Hepatocyte (in vitro differentiated cells): ENCODE measurements around the gene SNRNP70. TPM values are rescaled to one million over a fixed set of nuclear protein-coding genes. Genes with fewer than 3 reads are reported as not detected.

Experiments used
- DNase-seq: peaks from one replicate; pipeline ENCODE4 v3.0.0-alpha.2; 2016; ENCODE audit warnings: low spot score
- H2AFZ ChIP-seq: fragments of 200-600 bp; sonication (generic); 2 replicates; pipeline ENCODE4 v1.6.0; 2016; ENCODE audit warnings: antibody characterized with exemption, mild to moderate bottlenecking
- H3K27ac ChIP-seq: fragments of 200-600 bp; sonication (generic); 2 replicates; pipeline ENCODE4 v1.5.1; 2016; ENCODE audit warnings: mild to moderate bottlenecking
- H3K27me3 ChIP-seq: fragments of 200-600 bp; sonication (generic); 2 replicates; pipeline ENCODE4 v1.6.1; 2016
- H3K36me3 ChIP-seq: fragments of 200-600 bp; sonication (generic); replicated peaks from 2 replicates; pipeline ENCODE4 v1.5.1; 2016; ENCODE audit warnings: low read depth; ENCODE audit not compliant: insufficient read depth
- H3K4me1 ChIP-seq: fragments of 200-600 bp; sonication (generic); 2 replicates; pipeline ENCODE4 v1.5.1; 2016; ENCODE audit warnings: mild to moderate bottlenecking, moderate library complexity; ENCODE audit not compliant: insufficient read depth
- H3K4me2 ChIP-seq: fragments of 200-600 bp; sonication (generic); 2 replicates; pipeline ENCODE4 v1.6.0; 2016
- H3K4me3 ChIP-seq: fragments of 200-600 bp; sonication (generic); 2 replicates; pipeline ENCODE4 v1.5.1; 2016; ENCODE audit warnings: mild to moderate bottlenecking
- H3K79me2 ChIP-seq: fragments of 200-600 bp; sonication (generic); 2 replicates; pipeline ENCODE4 v1.6.0; 2017; ENCODE audit warnings: mild to moderate bottlenecking
- H3K9me2 ChIP-seq: fragments of 200-600 bp; sonication (generic); replicated peaks from 2 replicates; pipeline ENCODE4 v1.6.0; 2017; ENCODE audit warnings: mild to moderate bottlenecking; ENCODE audit not compliant: insufficient read depth
- H3K9me3 ChIP-seq: fragments of 200-600 bp; sonication (generic); 2 replicates; pipeline ENCODE4 v1.5.1; 2016; ENCODE audit warnings: low read depth, mild to moderate bottlenecking
- H4K20me1 ChIP-seq: fragments of 200-600 bp; sonication (generic); 2 replicates; pipeline ENCODE4 v1.6.0; 2016; ENCODE audit warnings: mild to moderate bottlenecking; ENCODE audit not compliant: insufficient read depth, poor library complexity, severe bottlenecking
- EZH2 ChIP-seq: fragments of 200-600 bp; sonication (generic); IDR thresholded peaks from 2 replicates; pipeline ENCODE4 v1.6.1; 2016; ENCODE audit warnings: antibody characterized with exemption, mild to moderate bottlenecking, borderline replicate concordance
- EZH2phosphoT487 ChIP-seq: fragments of 200-600 bp; sonication (generic); IDR thresholded peaks from one replicate; pipeline ENCODE4 v1.6.1; 2018; ENCODE audit warnings: antibody characterized with exemption, mild to moderate bottlenecking, low read depth, moderate library complexity; ENCODE audit not compliant: unreplicated experiment, severe bottlenecking
- WGBS: methylation state at CpG from one replicate; pipeline ENCODE4 v1.1.6; 2016; ENCODE audit warnings: low lambda C conversion rate; ENCODE audit errors: missing lambda C conversion rate; 5-methylcytosine and 5-hydroxymethylcytosine counted together
- polyA plus RNA-seq: library from polyadenylated mRNA; unstranded; fragments of >200 nt; fragmentation: Nextera tagmentation; extraction: Ambion mirVana; gene quantifications from 2 replicates; pipeline ENCODE4 v1.2.1, GENCODE V29; 2016
- total RNA-seq: library from RNA; depleted of rRNA; stranded (reverse); fragments of >200 nt; gene quantifications from 2 replicates; pipeline ENCODE4 v1.2.3, GENCODE V29; 2014
- TF ChIP-seq, protein P1 (sequence below): fragments of 200-600 bp; sonication (generic); IDR thresholded peaks from 2 replicates; pipeline ENCODE4 v1.5.1; 2016; ENCODE audit warnings: antibody characterized with exemption, mild to moderate bottlenecking; ENCODE audit not compliant: poor library complexity

The SNRNP70 gene
- total and polyA plus RNA-seq, 2 experiments from 2014 or later, result 190 to 248 TPM

DNA sequence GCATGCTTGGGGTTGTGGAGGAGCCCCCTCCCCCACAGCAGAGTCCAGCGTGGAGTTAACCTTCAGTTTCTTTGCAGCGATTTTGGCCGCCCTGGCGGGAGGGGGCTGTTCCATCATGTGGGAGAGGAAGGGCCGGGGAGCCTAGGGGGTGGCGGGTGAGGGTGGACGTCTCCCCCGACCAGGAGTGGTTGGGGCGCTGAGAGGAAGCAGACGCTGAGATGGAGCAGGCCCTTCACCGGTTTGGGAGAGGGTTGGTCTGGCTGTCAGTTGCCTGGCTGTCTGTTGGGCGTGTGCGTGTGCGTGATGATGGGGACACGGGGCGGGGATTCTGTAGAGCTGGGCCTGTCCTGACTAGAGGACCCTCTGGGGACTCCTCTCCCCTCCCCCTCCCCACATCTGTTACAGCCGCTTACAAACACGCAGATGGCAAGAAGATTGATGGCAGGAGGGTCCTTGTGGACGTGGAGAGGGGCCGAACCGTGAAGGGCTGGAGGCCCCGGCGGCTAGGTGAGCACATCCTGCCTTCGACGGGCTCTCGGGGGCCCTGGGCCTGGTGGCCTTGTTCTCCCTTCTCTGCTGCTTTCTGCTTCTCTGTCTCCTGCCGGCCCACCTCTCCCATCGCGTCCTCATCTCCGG, 19.1 kb downstream of the SNRNP70 start:
- DNase-seq, result no peak
- WGBS, result 83% methylated on average over 27 of the region's 30 CpGs
- Histone ChIP-seq H3K9me3 (no peaks in the 10 kb centered on the region), H3K4me1 (no peaks in the 10 kb centered on the region), H3K4me3 (no peak overlapping the region), H3K27me3 (no peaks in the 10 kb centered on the region), H3K79me2 (peaks cover 10% of the 10 kb centered on the region), H2AFZ (no peak overlapping the region), H3K4me2 (no peak overlapping the region), H4K20me1 (peaks cover 26% of the 10 kb centered on the region), H3K9me2 (no peaks in the 10 kb centered on the region), H3K27ac (no peak overlapping the region), H3K36me3 (no peaks in the 10 kb centered on the region)
- TF ChIP-seq, protein P1, sequence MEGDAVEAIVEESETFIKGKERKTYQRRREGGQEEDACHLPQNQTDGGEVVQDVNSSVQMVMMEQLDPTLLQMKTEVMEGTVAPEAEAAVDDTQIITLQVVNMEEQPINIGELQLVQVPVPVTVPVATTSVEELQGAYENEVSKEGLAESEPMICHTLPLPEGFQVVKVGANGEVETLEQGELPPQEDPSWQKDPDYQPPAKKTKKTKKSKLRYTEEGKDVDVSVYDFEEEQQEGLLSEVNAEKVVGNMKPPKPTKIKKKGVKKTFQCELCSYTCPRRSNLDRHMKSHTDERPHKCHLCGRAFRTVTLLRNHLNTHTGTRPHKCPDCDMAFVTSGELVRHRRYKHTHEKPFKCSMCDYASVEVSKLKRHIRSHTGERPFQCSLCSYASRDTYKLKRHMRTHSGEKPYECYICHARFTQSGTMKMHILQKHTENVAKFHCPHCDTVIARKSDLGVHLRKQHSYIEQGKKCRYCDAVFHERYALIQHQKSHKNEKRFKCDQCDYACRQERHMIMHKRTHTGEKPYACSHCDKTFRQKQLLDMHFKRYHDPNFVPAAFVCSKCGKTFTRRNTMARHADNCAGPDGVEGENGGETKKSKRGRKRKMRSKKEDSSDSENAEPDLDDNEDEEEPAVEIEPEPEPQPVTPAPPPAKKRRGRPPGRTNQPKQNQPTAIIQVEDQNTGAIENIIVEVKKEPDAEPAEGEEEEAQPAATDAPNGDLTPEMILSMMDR, result no peak
- no peak for TF ChIP-seq EZH2
- TF ChIP-seq EZH2phosphoT487, result no peak

DNA sequence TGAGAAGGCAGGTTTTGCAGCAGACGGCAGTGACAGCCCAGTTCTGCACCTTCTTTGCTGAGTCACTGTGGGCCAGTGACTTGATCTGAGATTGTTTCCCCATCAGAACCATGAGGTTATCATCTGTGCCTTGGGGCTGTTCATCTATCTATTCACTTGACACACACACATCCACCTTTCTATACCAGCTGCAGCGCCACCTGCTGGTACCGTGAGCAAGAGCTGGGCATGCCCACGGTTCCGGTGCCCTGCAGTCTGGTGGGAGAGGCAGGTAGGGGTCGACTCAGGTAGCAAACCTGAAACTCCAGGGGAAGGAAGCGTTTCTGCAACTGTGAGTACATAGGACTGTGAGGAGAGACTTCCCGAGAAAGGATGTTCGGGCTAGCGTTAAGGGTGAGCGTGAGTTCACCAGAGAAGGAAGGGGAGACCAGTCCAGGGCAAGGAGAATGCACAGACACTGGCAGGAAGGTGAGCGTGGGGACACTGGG, 21.4 kb downstream of the SNRNP70 start:
- Histone ChIP-seq H3K4me3 (no peak overlapping the region), H2AFZ (no peak overlapping the region)

DNA sequence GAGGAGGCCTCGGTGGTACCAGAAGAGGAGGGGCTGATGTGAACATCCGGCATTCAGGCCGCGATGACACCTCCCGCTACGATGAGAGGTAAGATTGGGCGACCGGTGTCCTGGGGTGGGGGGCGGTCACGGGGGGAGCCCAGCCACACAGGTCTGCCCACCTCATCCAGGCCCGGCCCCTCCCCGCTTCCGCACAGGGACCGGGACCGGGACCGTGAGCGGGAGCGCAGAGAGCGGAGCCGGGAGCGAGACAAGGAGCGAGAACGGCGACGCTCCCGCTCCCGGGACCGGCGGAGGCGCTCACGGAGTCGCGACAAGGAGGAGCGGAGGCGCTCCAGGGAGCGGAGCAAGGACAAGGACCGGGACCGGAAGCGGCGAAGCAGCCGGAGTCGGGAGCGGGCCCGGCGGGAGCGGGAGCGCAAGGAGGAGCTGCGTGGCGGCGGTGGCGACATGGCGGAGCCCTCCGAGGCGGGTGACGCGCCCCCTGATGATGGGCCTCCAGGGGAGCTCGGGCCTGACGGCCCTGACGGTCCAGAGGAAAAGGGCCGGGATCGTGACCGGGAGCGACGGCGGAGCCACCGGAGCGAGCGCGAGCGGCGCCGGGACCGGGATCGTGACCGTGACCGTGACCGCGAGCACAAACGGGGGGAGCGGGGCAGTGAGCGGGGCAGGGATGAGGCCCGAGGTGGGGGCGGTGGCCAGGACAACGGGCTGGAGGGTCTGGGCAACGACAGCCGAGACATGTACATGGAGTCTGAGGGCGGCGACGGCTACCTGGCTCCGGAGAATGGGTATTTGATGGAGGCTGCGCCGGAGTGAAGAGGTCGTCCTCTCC, 22.6 kb downstream of the SNRNP70 start:
- Histone ChIP-seq H3K27me3 (no peaks in the 10 kb centered on the region), H3K36me3 (no peaks in the 10 kb centered on the region), H4K20me1 (peaks cover 17% of the 10 kb centered on the region), H2AFZ (no peak overlapping the region), H3K4me2 (no peak overlapping the region), H3K9me2 (no peaks in the 10 kb centered on the region), H3K27ac (no peak overlapping the region), H3K4me3 (no peak overlapping the region), H3K79me2 (no peaks in the 10 kb centered on the region), H3K9me3 (no peaks in the 10 kb centered on the region), H3K4me1 (no peaks in the 10 kb centered on the region)
- WGBS, result 97% methylated on average over 48 of the region's 93 CpGs
- DNase-seq, result no peak
- TF ChIP-seq, protein P1, result no peak
- TF ChIP-seq EZH2 (no peak), EZH2phosphoT487 (no peak)

More for the DNA sequence above, 21.4 kb downstream of the SNRNP70 start:
- TF ChIP-seq, protein P1, result peak; percentile 80
- no peak for TF ChIP-seq EZH2
- H3K9me2 ChIP-seq, result no peaks in the 10 kb centered on the region
- no peaks in the 10 kb centered on the region for H3K36me3 ChIP-seq
- 74% methylated on average over 12 of the region's 12 CpGs for WGBS
- no peaks in the 10 kb centered on the region for H3K27me3 ChIP-seq
- no peaks in the 10 kb centered on the region for H3K79me2 ChIP-seq
- H4K20me1 ChIP-seq, result peaks cover 18% of the 10 kb centered on the region
- peak; percentile 71 for DNase-seq
- H3K4me2 ChIP-seq, result no peak overlapping the region
- H3K4me1 ChIP-seq, result no peaks in the 10 kb centered on the region
- H3K9me3 ChIP-seq, result no peaks in the 10 kb centered on the region
- no peak overlapping the region for H3K27ac ChIP-seq
